Measurements from ENCODE around the gene ANGEL2.
"Not testable (repeated sequence)": the region's sequence is repeated elsewhere in the genome, so short reads cannot be mapped to it uniquely, and the experiment has no call there.

Gene ANGEL2

DNA sequence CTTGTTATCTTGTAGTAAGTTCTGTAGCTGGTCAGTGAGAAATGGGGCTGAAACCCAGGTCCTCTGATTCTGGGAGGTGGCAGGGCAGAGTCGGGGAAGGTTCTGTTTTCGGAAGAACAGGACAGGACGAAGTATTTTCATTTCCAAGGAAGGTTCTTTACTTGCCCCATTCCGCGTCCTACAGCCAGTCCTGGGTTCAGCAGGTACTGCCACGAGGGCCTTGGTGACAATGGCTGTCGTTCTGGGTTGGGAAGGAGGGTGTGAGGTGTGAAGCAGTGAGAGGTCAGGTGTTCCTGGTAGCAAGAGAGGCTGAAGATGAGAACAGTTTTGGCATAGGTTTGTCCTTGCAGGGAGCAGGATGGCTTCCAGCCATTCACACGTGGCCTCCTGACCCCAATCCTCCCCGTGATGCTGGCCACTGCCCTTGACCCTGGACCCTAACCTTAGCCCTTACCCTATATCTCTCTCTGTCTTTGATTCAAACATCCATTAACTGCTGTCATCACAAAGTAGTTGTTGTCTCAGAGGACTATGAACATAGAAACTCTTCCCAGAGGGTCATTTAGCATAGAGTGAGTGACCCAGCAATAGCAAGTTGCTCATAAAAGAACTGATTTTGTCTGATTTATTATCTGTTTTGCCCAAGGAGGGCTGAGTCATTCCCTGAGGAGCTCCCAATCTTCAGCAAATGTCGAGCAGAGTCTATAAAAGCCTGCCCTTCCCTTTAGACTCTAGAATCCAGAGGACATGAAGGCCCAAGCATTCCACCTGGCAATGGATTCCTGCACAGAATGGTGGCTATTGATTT, 40.4 kb downstream of the ANGEL2 start:
- DNase-seq (ENCODE audit: low read depth in 2 of 2): no peak

DNA sequence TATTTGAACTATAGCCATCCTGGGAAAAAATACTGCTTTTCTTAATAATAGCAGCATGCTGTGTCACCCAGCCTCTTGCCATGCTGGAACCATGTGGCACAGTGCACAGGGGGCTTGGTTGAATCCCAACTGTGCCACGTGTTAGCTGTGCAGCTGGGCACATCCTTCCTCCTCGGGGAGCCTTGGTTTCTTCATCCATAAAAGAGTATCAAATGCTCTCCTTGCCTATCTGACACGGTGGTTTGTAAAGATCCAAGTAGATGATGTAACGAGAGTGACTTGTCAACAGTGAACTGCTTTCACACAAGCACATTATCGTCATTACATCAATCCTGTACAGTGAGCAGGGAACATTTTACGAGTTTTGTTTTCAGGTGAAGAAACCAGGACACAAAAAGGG, 41.0 kb downstream of the ANGEL2 start:
- no peak for DNase-seq (ENCODE audit: low read depth in 2 of 2)

DNA sequence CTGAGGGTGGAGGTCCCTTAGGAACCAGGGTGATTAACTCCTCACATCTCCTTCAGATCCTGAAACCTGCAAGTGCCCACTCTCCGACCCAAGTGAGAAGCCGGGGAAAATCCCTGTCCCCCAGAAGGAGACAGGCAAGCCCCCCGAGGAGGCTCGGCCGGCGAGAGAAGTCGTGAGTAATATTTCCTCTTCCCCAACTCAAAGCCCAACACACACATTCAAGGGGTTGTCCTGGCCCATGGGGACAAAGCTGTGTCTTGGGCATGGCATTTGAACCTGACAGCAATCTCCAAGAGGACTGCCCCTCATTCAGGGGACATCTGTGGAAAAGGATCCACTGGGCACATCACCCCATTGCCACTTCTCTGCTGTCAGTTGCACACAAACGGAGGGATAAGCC, 41.8 kb downstream of the ANGEL2 start:
- DNase-seq (ENCODE audit: low read depth in 2 of 2): no peak

DNA sequence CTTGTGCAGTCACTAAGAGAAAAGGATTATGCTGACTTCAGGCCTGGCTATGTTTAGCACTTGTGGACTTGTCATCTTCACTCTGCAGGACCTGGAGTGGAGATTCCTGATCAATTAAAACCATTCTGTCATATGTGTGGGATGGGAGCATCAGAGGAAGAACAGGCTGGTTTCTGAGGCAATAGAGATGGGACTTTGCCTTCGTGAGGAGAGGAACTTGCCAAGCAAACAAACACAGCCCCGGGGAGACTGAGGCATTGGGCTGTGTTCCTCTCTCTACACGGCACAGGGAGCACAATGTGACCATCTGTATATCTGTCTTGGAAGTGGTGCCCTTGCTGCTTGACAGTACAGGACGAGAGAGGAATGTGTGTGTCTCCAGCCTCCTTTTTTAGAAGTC, 42.2 kb downstream of the ANGEL2 start:
- DNase-seq (ENCODE audit: low read depth in 2 of 2): no peak

DNA sequence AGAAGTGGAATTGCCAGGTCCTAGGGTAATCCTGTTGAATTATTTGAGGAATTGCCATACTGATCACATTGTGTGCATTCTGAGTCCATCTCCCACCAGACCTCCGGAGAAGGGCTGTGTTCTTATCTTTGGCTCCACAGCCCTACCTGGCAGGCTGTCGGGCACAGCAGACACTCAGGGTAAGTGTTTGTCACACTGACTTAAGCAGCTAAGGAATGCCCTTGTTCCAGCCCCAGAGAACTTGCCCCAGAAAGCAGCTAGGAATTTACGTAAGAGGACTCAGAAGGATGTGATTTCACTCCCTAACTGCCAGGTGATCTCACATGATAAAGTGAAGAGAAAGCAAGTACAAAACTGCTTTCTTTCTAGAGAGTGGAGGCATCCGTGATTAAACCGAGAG, 44.4 kb downstream of the ANGEL2 start:
- DNase-seq (ENCODE audit: low read depth in 2 of 2): no peak

DNA sequence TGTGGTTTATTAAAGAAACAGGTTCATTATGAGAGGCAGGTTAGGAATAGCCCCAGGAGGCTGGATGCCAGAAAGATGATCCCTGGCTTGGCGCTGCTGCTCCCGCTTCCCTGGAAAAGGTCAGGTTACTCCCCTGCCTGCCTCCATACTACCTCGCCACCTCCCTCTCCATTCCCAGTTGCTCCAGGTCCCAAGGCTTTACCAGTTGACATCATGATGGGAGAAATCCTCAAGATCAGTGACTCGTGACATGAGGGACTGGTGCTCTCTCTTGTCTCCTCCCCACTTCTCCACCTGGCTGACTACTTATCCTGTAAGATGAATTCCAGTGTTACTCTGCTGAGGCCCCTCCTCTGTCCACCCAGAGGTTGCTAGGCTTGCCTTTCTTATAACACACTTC, 45.6 kb downstream of the ANGEL2 start:
- DNase-seq (ENCODE audit: low read depth in 2 of 2): no peak

DNA sequence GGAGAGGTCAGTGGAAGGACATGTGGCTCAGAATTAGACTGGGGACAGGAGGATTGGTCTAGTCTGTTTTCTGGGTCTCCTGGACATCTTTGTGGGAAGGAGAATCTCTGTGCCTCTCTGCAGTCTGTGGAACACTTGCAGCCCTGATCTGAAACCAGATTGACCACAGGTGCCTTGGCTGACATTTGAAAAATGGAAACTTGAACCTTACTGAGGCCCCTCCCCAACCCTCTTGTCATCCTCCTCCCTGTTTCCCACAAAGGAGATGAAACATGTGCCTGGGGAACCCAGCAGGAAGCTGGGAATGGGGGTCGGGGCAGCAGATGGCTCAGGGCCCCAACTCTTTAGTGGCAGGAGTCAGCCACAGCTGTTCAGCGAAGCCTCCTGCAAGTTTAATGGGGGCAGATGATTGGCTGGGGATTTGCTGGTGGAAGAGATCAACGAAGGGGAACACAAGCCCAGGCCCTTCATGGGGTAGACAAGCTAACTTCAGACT, 47.3 kb downstream of the ANGEL2 start:
- DNase-seq (ENCODE audit: low read depth in 2 of 2): no peak

DNA sequence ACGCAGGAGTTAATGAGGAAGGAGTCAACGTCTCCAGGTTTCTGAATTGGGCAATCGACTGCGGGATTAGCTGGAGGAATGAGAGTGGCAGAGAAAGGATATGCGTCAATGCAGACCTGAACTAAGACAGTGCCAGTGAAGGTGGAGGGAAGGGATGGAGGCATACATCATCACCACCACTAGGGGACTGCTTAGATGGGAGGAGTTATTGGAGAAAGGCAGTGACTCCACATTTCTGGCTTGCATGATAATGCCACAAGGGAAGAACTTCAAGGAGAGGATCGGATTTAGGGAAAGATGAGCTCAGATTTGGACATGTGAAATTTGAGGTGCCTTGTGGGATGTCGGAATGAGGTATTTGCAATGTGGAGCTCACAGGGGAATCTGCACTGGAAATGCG, 47.9 kb downstream of the ANGEL2 start:
- peak; percentile 43 to 45 for DNase-seq (ENCODE audit: low read depth in 2 of 2)

DNA sequence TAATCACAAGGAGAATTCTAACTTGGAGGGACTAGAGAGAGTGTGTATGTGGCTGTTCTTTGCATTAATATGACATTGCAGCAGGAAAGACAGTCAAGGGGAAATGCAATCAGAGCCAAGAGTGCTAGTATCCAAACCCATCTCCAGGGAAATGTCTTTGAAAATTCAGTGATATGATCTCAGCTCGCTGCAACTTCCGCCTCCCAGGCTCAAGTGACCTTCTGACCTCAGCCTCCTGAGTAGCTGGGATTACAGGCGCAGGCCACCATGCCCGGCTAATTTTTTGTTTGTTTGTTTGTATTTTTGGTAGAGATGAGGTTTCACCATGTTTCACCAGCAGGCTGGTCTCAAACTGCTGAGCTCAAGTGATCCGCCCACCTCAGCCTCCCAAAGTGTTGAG, 49.1 kb downstream of the ANGEL2 start:
- no peak for DNase-seq (ENCODE audit: low read depth in 2 of 2)

DNA sequence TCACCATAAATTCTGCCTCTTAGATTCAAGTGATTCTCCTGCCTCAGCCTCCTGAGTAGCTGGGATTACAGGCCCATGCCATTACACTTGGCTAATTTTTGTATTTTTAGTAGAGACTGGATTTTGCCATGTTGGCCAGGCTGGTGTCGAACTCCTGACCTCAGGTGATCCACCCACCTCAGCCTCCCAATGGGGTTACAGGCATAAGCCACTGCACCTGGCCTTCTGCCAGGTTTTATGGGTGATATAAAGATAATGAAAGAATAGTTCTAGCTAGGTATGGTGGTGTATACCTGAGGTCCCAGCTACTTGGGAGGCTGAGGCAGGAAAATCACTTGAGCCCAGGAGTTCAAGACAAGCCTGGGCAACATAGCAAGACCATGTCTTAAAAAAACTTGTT, 50.7 kb downstream of the ANGEL2 start:
- DNase-seq (ENCODE audit: low read depth in 2 of 2): not testable (repeated sequence)

DNA sequence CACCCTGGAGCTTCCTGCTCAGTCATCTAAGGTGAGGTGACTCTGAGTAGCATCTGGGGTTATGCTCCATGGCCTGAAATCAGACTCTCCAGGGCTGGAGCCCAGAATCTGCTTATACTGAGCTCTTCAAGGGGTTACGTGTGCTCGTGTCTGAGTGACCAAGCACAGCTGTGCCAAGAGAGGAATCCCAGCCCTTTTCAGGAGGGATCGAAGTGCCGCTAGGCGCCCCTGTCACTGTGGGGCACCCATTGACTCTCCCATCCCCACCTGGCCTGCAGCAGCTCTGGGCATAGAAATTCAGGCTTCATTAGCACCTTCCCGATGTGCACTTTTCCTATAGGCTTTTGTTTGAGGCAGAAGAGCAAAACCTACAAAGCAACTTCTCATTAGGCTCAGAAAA, 51.6 kb downstream of the ANGEL2 start:
- no peak for DNase-seq (ENCODE audit: low read depth in 2 of 2)

DNA sequence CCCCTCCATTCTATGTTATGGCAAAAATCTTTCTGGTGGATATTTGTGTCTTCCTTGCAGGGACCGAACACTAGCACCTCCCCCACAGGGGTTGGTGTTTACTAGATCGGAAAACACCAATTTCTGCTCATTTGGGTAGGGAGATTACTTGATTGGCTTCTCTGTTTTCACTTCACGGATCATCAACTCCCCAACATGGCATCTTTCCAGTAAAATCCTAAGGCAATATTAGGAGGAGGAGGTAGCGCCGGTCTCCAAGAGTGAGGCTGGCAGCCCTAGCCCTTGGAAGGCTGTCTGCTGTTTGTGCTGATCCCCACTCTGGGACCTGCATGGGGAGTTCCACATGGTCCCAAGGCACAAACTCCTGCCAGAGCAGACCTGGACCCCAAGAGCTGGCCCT, 53.2 kb downstream of the ANGEL2 start:
- DNase-seq (ENCODE audit: low read depth in 2 of 2): no peak

DNA sequence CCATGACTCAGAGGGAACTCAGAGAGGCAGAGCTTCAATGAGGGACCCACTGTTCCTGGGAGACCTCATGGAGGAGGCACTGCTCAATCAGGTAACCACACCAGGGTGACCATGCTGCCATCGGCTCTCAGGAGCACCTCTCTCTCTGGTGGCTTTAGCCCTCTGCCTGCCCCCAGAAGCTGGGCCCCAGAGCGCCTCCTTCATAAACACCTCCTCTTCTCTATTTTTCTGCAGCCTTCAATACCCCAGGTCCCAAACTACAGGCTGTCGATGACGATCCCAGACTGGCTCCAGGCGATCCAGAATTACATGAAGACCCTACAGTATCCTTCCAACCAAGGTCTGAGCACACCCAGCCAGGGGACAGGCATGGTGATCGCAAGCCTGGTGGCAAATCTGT, 54.7 kb downstream of the ANGEL2 start:
- DNase-seq (ENCODE audit: low read depth in 2 of 2): no peak

DNA sequence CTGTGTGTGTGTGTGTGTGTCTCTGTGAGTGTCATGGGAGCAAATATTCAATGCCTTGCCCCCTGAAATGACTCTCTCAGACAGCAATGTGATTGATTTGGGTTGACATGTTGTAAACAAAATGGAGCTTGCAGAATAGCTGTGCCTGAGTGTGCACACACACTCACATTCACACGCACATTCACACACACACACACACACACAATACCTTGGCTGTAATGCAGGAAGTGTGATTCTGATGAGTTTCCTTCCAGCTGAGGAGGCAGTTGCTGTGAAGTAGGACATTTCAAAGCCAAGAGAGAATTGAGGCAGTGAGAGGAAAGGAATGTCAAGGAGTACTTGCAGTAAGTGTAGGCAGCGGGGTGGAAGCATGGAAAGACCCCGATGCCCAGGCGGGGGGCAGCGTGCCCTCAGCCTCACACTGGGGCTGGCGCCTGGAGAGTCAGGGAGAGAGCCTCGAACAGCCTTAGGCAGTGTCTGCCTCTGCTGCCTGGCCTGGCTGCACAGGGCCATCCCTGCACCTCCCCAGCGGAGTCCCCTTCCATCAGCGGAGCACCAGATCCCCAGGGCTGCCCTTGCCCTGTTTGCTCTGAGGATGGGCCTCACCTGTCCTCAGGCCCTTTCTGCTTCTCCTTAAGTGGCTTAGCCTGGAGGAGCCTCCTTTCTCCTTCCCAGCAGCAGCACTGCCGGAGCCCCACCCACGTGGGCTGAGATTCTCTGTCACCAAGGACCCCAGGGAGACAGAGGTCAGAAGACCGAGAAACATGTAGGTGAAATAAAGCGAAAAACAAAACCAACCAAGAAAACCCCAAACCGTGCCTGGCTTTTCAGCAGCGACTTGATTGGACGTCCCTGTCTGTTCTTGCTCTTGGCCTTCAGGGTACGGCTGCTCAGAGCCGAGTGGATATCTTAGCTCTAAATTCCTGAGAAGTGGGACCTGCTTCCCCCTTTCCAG, 56.1 kb downstream of the ANGEL2 start:
- DNase-seq (ENCODE audit: low read depth in 2 of 2): no peak

DNA sequence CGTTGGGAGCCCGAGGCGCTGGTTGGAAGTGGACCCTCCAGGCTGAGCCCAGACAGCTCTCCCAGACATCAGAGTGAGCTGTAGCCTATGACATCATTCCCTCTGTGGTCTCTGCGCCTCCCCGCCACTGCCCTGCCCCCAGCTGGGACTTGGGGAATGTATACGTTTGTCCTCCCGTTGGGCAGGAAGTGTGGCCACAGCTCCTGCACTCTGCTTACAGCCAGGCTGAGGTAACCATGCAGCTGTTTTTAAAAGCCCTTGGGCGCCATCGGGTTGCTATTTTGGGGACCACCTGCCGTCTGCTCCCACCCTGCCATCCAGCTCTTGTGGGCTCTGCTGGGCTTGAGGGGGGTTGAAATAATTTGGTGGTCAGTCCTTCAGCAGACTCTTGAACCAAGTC, 57.5 kb downstream of the ANGEL2 start:
- peak in 1 of 2 experiments; percentile 4 for DNase-seq (ENCODE audit: low read depth in 2 of 2)

DNA sequence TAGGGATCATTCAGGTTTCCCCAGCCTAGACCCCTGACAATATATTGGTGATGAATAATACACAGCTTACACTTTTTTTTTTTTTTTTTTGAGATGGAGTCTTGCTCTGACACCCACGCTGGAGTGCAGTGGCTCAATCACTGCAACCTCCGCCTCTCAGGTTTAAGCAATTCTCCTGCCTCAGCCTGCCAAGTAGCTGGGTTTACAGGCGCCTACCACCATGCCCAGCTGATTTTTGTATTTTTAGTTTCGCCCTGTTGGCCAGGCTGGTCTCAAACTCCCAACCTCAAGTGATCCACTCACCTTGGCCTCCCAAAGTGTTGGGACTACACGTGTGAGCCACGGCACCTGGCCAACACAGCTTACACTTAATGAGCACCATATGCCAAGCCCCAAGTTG, 58.1 kb downstream of the ANGEL2 start:
- DNase-seq (ENCODE audit: low read depth in 2 of 2): no peak

DNA sequence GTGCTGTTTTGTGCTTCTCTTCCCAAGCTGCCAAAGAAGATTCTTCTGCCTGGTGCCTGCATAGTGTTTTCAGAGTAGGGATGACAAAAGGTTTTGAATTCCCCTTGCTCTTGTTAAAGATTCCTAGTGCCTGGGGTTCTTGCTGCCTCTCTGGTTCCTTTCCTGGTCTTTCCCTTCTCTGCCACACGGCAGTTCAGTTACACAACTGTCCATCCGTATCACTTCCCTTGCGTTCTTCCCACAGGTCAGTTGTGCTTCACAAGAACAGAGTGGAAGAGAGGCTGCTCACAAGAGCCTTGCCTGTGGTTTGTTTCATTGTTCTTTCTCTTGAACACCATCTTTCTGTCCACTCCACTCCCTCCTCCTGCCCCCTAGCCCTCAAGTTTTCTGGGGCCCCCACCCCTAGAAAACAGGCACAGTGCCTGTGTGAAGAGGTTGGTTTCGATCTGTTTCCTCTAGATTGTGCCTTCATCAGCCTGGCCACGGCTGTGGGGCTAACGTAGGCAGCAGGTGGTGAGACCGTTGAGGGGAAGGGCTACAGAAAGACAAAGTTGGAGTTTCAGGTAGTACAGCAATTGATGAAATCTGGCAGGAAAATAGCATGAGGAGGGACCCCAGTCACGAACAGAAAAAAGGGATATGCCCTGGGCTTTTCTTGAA, 59.6 kb downstream of the ANGEL2 start:
- DNase-seq (ENCODE audit: low read depth in 2 of 2): no peak

DNA sequence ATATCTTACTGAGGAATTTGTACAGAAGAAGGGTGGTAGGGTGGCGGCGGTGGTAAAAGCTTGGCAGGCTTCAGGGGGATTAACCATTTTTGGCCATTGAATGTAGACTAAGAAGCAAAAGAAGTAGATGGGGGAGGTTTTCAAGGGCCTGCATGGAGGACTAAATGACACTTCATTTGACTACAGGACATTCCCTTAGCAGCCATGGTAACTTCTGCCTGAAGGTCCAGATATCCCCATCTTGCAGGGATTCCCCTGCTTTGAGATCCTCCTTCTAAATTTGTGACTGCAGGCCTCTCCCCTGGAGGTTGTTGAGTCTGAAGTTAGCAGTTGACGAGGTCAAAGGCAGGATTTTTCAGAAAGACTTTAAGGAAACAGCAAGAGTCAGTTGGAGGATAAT, 60.6 kb downstream of the ANGEL2 start:
- DNase-seq (ENCODE audit: low read depth in 2 of 2): no peak

DNA sequence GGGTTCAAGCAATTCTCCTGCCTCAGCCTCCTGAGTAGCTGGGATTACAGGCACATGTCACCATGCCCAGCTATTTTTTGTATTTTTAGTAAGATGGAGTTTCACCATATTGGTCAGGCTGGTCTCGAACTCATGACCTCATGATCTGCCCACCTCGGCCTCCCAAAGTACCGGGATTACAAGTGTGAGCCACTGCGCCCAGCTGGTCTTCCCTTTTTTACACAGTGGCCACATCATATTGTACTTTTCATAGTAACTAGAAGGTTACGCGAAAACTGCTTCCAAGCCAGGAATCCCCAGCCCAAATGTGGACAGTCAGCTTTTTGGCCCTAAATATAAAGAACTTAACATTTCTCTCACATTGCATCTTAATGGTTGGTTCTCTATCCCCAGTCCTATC, 61.2 kb downstream of the ANGEL2 start:
- no peak for DNase-seq (ENCODE audit: low read depth in 2 of 2)

DNA sequence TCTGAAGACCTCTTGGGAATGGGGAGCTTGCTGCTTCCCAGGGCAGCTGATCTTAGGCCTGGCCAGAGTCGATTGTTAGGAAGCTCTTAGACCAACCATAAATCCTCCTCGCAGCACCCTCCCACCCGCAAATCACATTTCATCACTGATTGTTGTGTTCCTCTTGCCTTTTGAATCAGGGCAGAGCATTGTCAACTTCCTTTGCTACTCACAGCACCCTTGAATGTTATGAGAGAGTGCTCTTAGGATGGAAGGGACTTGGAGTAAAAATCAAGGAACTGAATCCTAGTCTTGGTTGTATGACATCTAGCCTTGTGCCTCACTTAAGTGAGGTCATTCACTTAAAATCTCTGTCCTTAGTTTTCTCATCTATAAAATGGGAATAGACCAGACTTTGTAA, 62.3 kb downstream of the ANGEL2 start:
- no peak for DNase-seq (ENCODE audit: low read depth in 2 of 2)

DNA sequence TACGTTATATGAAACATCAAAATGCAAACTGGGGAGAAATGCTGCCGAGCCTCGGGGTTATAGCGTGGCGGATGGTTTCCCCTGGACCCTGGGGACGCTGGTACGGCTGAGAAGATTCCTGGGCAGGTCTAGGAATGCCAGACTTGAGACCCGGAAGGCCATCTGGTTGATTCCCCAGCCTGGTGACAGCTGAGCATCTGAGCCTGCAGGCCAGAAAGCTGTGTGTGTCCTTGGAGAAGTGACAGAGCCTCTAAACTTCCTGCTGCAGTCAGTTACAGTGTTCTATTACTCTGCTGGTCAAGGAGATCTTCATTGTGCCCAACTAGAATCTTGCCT, 63.1 kb downstream of the ANGEL2 start:
- DNase-seq (ENCODE audit: low read depth in 2 of 2): no peak

DNA sequence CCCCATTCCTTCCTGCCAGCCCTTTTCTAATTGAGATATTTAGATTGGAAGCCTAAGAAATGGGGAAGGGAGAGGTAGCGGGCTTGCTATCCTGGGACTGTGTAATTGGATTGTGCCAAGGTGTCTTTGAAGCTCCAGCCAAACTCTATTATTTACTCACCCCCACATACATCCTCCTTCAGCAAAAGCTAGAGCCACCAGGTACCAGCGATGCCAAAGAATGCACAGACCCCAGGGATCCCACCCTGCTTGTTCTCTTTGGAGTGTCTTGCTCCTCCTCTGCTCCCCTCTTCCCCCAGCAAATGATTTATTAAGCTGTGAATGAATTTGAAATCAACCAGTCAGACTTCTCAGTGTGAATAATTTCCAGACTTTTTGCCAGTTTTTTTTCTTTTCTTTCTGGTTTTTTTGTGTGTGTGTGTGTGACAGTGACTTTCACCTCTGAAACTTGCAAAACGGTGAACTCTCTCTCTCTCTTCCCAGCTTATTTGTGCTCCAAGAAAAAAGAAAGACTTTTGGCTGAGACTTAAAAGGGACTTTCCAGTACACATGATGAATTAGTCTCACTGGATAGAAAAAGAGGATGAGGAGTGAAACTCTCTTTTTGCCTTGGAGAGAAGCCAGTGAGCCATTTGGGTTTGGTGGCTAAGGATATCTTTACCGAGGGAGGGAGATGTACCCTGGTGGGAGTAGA, 63.6 kb downstream of the ANGEL2 start:
- no peak for DNase-seq (ENCODE audit: low read depth in 2 of 2)
